KG1 (cell line): ENCODE measurements around the gene ORAI2.
A peak's percentile ranks its signal among the peaks of the same experiment; 100 is the strongest.
"Not testable (repeated sequence)": the region's sequence is repeated elsewhere in the genome, so short reads cannot be mapped to it uniquely, and the experiment has no call there.

ENCODE experiments used
- DNase-seq: peaks from one replicate; lab custom pipeline; 2025; lab: John Stamatoyannopoulos, UW

ORAI2 gene

DNA sequence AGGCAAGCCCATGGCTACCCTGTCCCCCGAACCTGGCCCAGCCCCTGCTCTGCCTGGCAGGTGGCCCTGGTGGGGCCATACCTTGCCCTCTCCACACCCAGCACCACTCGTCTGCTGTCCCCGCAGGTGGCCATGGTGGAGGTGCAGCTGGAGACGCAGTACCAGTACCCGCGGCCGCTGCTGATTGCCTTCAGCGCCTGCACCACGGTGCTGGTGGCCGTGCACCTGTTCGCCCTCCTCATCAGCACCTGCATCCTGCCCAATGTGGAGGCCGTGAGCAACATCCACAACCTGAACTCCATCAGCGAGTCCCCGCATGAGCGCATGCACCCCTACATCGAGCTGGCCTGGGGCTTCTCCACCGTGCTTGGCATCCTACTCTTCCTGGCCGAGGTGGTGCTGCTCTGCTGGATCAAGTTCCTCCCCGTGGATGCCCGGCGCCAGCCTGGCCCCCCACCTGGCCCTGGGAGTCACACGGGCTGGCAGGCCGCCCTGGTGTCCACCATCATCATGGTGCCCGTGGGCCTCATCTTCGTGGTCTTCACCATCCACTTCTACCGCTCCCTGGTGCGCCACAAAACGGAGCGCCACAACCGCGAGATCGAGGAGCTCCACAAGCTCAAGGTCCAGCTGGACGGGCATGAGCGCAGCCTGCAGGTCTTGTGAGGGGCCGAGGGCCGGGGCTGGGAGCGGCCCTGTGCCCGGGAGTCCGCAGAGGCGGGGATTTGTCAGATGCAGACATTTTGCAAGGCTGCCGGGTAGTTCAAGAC lies 13.2 kb downstream of the ORAI2 start:
- DNase-seq = no peak

DNA sequence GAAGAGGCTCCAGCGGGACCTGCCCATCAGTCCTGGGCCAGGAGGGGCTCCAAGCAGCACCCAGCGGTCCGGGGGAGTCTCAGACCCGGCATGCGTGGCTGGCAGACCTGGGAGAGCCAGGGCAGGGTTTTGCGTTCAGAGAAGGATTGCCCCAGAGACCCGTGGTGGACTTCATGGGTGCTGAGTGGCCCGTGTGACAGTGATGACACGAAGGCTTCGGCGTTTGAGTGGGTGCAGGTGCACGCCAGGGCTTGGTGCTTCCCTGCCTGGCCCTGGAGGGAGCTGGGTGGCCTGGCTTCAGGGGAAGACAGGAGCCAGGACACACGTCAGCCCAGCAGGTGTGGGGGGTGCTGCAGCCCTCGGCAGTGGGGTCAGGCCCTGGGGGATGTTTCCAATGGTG lies 13.9 kb downstream of the ORAI2 start:
- no peak for DNase-seq

DNA sequence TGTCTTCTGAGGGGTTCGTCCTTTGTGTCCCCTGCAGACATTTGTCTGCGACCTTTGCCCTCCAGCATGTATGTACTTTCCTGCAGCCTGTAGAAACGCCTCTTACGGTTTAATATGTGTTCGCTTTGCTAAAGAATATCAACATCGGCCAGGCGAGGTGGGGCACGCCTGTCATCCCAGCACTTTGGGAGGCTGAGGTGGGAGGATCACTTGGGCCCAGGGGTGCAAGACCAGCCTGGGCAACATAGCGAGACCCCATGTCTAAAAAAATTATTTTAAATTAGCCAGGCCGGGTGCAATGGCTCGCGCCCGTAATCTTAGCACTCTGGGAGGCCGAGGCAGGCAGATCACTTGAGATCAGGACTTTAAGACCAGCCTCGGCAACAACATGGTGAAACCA lies 15.8 kb downstream of the ORAI2 start:
- DNase-seq = no peak

DNA sequence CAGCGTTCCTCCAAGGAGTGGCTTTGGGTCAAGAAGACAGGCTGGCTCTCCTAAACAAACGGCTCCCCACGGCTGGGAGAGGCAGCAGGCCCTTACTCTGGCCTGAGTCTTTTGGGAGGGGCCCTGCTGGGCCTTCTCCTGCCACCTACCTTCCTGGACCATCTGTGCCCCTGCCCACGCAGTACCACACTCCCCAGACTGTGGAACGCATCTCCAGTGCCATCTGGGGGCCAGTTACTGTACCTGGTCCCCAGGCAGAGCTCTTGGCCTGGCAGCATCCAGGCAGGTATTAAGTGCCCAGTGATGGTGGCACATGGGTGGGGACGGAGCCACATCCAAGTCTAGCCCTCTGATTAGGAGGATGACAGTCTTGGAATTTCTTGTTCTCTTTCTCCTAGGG lies 16.9 kb downstream of the ORAI2 start:
- DNase-seq = no peak

DNA sequence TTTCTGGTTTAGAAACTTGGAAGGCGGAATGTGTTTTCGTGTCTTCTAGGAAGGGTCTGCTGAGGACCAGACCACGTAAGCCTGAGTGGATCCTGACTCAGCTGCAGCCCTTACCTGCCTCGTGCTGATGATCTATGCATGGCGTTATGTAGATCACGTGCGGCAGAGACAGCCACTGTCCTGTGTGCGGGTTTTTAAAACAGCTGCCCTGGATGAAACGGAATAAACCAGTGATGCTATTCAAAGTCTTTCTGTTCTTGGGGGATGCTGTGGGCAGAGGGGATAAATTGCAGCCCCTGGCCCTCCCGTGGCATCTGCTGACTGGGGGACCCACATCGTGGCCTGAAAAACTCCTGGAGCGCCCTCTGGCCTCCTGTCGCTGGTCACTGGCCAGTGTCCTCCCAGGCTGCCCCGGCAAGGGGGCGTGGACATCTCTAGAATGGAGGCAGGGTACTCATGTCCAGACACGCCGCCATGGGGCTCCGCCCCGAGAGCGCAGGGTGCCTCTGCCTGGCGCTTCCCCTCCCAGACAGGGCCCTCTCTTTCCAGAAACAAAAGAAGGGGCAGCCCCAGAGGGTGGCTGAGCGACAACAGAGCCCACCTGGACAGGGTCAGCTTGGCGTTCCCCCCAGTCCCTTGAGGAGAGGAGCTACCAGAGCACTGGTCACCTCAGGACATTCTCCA lies 18.1 kb downstream of the ORAI2 start:
- no peak for DNase-seq

DNA sequence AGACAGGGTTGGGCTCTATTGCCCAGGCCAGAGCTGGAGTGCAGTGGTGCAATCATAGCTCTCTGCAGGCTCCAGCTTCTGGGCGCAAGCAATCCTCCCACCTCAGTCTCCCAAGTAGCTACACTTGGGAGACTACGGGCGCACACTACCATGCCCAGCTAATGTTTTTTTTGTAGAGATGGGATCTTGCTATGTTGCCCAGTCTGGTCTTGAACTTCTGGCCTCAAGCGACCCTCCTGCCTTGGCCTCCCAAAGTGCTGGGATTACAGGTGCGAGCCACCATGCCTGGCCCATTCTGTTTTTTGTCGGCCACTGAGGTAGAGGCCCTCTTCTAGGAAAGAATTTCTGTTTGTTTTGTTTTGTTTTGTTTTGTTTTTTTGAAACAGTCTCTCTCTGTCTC lies 19.1 kb downstream of the ORAI2 start:
- no peak for DNase-seq

DNA sequence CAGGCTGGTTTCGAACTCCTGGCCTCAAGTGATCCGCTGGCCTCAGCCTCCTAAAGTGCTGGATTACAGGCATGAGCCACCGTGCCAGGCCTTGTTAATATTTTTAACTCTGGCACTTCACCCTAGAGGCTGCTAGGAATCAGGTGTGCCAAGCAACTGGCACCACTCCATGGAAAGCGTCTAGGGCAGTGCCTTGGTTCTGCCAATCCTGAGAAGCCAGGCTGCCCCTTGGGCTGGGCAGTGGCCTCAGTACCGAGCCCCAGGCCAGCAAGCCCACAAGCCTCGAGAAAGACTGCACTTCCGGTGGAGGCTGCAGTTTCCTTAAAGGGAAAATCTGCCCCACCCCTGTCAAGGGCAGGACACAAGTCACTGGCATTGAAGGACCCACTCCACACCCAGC lies 19.9 kb downstream of the ORAI2 start:
- DNase-seq = no peak

DNA sequence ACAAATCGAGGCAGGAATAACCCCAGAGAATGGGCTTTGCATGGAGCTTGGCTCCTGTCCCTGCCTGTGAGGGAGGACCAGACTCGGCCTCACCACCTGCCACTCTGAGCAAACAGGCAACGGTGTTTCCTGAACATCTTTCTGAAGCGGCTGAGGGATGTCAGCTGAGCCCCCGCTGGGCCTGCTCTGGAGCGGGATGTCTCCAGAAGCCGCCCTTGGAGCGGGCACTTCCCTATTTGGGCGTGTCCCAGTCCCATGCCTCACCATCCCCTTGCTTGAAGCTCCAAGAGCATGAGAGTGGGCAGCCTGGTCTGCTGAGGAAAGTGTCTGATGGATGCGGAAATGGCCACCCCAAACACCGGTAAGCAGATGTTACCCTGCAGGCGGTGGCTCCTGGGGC lies 21.1 kb downstream of the ORAI2 start:
- no peak for DNase-seq

DNA sequence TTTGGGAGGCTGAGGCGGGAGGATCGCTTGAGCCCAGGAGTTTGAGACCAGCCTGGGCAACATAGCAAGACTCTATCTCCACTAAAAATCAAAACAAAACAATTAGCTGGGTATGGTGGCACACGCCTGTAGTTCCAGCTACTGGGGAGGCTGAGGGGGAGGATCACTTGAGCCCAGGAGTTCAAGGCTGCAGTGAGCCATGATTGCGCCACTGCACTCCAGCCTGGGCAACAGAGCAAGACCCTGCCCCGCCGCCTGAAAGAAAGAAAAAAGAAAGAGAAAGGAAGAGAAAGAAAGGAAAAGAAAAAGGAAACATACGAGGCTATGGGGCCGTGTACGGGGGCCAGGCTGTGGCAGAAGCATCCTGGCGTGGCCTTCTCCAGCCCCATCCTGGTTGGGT lies 21.6 kb downstream of the ORAI2 start:
- not testable (repeated sequence) for DNase-seq

DNA sequence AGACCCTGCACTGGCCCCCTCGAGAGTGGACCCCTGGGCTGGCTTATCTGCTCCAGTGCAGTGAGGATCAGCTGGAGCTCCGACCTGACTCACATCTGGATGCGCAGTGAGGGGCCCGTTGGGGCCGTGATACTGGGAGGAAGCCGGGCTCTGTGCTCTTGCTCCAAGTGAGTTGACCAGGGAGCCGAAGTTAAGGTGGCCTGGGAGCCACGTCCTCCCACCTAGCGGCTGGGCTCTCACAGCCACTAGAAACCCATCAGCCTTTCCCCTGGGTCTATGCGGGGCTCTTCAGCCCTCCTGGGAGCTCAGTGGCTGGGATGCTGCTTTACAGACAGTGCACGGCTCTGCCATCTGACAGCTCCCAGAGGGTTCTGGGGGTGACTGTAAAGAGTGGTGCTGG lies 22.2 kb downstream of the ORAI2 start:
- DNase-seq = no peak

DNA sequence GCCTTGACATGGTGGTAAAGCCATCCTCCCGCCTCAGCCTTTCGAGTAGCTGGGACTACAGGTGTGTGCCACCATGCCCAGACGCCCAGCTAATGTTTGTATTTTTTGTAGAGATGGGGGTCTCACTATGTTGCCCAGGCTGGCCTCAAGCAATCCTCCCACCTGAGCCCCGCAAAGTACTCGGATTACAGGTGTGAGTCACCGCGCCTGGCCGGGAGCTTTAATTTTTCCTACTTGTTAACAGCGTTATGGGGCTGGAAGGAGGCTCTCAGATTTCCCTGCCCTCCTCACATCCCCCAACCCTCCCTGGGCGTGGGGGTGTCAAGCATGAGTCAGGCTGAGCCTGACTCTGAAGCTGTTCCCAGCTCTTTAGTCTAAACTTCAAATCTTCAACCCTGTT lies 23.0 kb downstream of the ORAI2 start:
- DNase-seq = no peak

DNA sequence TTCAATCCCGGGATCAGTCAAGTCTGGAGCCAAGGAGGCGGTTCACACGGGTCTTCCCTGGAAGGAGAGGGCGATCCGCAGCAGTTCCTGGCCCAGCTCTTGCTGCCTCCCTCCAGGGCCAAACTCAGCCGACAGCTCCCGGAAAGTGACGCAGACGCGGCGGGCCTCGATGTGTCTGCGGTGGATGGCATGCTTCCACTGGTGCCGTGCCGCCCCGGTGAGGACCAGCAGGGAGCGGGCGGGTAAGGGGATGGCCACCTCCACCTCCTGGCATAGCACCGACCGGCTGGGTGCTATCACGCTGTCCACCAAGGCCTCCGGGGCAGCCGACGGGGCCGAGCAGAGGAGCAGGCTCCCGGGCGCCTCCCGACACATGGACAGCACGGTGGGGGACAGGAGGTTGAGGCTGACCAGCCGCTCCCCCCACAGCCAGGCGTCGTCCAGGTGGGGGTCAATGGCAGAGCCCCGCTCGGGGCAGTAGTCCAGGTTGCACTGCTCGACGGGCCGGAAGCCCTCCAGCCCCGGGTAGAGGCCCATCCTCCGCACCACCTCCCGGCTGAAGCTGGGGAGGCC lies 24.1 kb downstream of the ORAI2 start:
- no peak for DNase-seq

DNA sequence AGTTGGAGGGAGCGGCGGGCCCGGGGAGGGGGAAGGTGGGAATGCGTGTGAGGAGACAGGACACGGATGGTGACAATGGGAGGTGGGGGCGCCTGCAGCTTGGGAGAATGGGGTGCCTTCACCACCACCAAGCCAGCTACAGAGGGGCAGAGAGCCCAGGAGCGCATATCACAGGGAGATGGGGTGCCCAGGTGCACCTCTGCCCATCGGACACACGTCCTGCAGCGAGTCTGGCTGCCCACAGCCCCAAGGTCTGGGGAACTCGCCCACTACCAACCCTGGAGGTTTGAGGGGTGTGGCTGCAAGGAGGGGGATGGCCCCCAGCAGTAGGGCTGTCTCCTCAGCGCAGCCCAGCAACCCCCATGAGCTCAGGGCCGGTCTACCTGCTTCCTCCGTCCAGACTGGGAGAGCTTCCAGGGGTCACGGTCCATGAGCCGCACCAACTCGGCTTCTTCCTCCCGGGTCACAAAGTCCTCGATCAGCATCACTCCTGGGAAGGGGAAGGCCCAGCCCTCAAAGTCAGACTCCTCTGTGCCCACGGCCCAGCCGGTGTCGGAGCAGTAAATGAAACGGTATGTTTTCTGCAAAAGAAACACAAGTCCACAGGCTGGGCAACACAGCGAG lies 26.0 kb downstream of the ORAI2 start:
- DNase-seq = no peak

DNA sequence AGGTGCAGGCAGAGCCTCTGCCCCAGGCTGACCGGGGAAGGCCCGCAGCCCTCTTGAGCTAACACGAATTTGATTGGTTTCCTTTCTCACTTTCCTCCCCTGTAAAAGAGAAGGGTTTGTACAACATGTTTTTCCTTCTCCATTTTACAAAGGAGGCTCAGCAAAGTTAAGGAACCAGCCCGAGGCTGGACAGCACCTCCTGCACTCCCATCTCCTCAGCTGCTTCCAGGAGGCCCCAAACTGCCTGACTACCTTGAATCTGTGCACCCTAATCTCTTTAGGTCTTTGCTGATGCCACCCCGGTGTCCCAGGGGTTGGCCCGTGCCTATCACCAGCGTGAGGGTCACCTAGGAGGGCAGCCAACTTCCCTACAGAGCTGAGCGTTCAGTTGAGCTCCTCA lies 27.1 kb downstream of the ORAI2 start:
- no peak for DNase-seq

DNA sequence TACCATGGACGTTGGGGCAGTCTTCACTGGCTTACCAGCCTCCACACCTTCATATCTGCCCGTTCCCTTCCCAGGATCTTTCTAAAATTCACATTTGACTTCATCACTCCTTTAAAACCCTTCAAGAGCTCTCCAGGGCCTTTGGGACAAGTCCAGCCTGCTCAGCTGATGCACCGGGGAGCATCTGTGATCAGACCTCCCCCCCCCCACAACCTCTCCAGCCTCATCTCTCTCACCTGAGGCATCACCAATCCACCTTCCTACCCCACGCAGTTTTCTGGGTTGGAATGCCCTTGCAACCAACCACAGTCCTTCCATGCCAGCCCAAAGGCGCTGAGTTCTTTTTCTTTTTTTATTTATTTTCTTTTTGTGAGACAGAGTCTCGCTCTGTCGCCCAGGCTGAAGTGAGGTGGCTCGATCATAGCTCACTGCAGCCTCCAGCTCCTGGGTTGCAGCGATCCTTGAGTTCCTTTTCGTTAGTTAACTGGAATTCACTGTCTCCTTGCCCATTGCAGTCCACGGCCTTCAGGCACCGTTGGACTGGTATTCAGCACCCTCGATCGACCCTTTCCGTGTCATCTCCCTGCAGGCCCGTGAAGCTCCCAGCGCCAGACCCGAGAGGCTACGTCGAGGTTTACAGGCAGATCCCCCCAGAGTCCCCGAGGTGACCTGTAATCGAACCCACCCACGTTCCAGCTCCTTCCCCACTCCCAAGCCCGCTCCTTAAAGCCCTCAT lies 30.6 kb downstream of the ORAI2 start:
- no peak for DNase-seq

DNA sequence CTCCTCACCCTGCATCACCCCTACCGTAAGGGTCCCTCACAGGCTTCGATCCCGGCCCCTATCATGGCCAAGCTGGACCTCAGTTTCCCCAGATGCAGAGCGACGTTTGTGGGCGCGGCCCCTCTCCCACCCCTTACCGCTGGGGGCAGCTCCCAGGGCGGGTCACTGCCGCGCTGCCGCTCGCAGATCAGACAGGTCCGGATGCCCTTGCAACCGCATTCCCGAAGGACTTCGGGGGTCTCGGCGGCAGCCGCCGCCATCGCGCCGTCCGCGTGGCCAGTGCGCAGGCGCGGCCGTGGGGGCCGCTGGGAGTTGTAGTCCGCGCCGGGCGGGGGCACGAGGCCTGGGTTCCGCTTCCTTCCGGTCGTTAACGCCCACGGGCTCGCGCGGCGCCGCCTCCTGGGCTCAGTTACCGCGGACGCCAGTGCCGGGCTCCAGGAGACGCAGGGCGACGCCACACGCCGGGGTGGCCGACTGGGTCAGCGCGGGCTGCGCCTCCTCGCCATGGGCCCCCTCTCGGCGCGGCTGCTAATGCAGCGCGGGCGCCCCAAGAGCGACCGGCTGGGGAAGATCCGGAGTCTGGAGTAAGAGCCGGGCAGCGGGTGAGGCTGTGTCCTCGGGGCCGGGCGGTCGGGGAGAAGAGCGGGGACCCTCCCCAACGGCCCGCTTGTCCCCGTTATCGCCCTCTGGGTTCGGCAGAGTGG lies 31.4 kb downstream of the ORAI2 start, which contains the start of the genes ALKBH4 and LRWD1:
Gene ALKBH4, minus strand, starts transcription at position 287 of the 704 bp plus-strand sequence. Its CDS starts 27 bp downstream, at position 260.
Gene LRWD1, plus strand, starts transcription at position 408 of the 704 bp plus-strand sequence. Its CDS starts 97 bp downstream, at position 505.
- DNase-seq = peak; percentile 41

DNA sequence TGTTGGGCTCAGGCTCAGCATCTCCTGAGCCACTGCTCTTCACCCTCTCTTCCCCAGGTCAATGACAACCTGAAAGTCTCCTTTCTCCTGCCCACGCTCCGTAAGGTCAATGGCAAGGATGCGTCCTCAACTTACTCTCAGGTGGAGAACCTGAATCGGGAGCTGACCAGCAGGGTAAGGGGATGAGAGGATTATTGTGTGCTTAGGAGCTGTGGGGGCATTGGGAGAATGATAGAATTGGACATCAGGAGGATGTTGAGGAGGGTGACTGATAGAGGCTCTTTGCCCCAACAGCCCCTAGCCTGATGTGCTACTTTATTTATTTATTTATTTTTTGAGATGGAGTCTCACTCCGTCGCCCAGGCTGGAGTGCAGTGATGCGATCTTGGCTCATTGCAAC lies 32.7 kb downstream of the ORAI2 start:
- DNase-seq = no peak

DNA sequence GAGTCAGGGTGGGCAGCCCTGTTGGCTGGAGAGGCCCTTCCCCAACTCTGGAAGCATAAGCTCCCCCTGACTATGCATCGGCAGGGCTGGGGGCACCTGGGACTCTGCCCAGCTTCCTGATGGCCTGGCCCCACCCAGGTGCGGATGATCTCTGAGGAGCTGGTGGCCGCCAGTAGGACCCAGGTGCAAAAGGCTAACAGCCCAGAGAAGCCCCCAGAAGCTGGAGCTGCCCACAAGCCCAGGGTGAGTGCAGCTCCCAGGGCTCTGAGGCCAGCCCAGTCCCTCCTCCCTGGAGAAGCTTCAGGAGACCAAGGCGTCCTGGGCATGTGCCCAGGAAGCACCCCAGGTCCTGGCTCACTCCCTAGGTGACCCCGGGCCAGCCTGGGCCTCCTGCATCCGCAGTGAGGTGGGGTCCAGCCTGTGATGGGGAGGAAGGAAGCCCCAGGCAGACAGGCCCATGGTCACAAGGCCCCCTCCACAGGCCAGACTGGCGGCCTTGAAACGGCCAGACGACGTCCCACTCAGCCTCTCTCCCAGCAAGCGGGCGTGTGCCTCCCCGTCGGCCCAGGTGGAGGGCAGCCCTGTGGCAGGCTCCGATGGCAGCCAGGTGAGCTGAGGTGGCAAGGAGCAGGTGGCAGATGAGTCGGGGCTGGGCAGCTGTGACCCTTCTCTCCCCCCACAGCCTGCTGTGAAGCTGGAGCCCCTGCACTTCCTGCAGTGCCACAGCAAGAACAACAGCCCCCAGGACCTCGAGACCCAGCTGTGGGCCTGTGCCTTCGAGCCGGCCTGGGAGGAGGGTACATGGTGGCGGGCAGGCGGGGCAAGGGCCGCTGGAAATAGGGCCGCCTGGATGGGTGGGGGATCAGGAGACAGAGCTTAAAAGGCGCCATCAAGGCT lies 34.5 kb downstream of the ORAI2 start:
- DNase-seq = no peak

DNA sequence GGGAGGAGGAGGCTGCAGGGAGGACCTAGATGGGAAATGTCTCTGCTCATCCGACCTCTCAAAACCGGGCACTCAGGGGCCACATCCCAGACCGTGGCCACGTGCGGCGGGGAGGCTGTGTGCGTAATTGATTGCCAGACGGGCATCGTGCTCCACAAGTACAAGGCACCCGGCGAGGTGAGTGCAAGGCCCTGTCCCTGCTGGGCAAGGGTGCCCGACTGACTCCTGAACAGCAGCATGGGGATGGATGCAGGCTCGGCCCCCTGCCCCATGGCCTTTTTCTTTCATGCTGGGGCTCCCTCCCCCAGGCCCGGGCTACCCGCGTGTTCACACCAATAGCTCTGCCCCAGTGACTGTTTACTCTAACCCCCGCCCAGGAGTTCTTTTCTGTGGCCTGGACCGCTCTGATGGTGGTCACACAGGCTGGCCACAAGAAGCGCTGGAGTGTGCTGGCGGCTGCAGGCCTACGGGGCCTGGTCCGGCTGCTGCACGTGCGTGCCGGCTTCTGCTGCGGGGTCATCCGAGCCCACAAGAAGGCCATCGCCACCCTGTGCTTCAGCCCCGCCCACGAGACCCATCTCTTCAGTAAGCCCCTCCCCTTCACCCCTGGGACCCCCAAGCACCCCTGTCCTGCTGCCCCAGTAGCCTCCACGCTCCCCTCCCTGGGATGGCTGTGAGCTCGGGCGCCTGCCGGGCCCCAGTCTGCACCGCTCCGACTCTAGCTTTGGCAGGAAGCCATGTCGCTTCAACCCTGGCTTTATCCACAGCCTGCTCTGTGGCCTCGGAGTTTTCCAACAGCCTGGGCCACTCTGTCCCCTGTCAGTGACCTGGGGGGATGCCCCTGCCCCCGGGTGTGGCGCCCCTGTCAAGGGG lies 35.3 kb downstream of the ORAI2 start:
- no peak for DNase-seq
